HepG2 (cell line): ENCODE data around the gene ZNF839. TPM values are rescaled to one million over a fixed set of nuclear protein-coding genes. Genes with fewer than 3 reads are reported as not detected.

Experiments used
- ATAC-seq: fragments of 200-7000 bp; cut with Tn5 transposase; 3 replicates; pipeline ENCODE4 v1.9.1; 2020; ENCODE audit warnings: mild to moderate bottlenecking, moderate library complexity
- BruUV-seq: library from RNA; stranded (reverse); fragments of 400-500 nt; replicated peaks from 2 replicates; lab custom pipeline; 2021; lab: Mats Ljungman, UMichigan
- CTCF ChIA-PET: fragments of 300-600 bp; formaldehyde crosslinking; extraction: SDS; loops from one replicate; lab custom pipeline; 2021; ENCODE audit warnings: low total read pairs, inconsistent platforms, low intra/inter-chr PET ratio; lab: Yijun Ruan, JAX
- POLR2A ChIA-PET: fragments of 350-600 bp; sonication (Branson Sonifier 250); formaldehyde crosslinking; loops from one replicate; lab custom pipeline; 2020; ENCODE audit warnings: antibody characterized with exemption, inconsistent platforms; lab: Yijun Ruan, JAX
- DNase-seq: peaks from one replicate; pipeline ENCODE4 v3.0.0-alpha.2; 2015; ENCODE audit warnings: low spot score
- FAIRE-seq: peaks from 3 replicates; lab custom pipeline; 2011; peaks lifted over from hg19 to GRCh38; lab: Jason Lieb, UNC
- H2AFZ ChIP-seq: one replicate; pipeline ENCODE4 v1.6.1; 2011; ENCODE audit warnings: low read length, inconsistent platforms
- H3K27ac ChIP-seq: fragments of 300-600 bp; 3 replicates; pipeline ENCODE4 v1.8.0; 2011; ENCODE audit warnings: mixed run types, mild to moderate bottlenecking, mixed read lengths, low read length, inconsistent platforms; ENCODE audit not compliant: insufficient read depth; ENCODE audit errors: extremely low read length
- H3K27me3 ChIP-seq, 2 experiments: fragments of 200-600 bp in 1 of 2; 2 replicates in 1 of 2; 3 replicates in 1 of 2; pipeline versions ENCODE4 v1.6.0 to v1.8.0; 2011; ENCODE audit warnings: low read length in 2 of 2, mild to moderate bottlenecking in 2 of 2, moderate library complexity in 2 of 2, inconsistent platforms in 1 of 2; ENCODE audit not compliant: insufficient read depth in 2 of 2, control insufficient read depth in 1 of 2
- H3K36me3 ChIP-seq, 2 experiments: fragments of 200-600 bp in 1 of 2; replicated peaks in 1 of 2; 2 replicates in 1 of 2; 3 replicates in 1 of 2; pipeline versions ENCODE4 v1.5.1 to v1.8.0; 2011; ENCODE audit warnings: low read length in 2 of 2, inconsistent platforms in 1 of 2; ENCODE audit not compliant: insufficient read depth in 2 of 2, control insufficient read depth in 1 of 2
- H3K4me1 ChIP-seq: 2 replicates; pipeline ENCODE4 v1.5.1; 2012; ENCODE audit warnings: low read length, inconsistent platforms; ENCODE audit not compliant: insufficient read depth
- H3K4me2 ChIP-seq: 2 replicates; pipeline ENCODE4 v1.6.0; 2011; ENCODE audit warnings: low read depth, low read length, inconsistent platforms
- H3K4me3 ChIP-seq, 3 experiments: fragments of 200-600 bp in 1 of 3; sonication (generic), shearing (Covaris generic) in 1 of 3; replicated peaks in 1 of 3; 2 replicates each; pipeline ENCODE4 v1.5.1; 2011 to 2016; ENCODE audit warnings: low read length in 3 of 3, inconsistent platforms in 2 of 3, low read depth in 2 of 3, mild to moderate bottlenecking in 2 of 3, control low read depth in 1 of 3, mixed read lengths in 1 of 3; ENCODE audit not compliant: insufficient read depth in 1 of 3
- H3K79me2 ChIP-seq: one replicate; pipeline ENCODE4 v1.6.1; 2011; ENCODE audit warnings: low read length, inconsistent platforms; ENCODE audit not compliant: insufficient read depth
- H3K9ac ChIP-seq: 2 replicates; pipeline ENCODE4 v1.6.0; 2011; ENCODE audit warnings: mild to moderate bottlenecking, low read depth, low read length, inconsistent platforms; ENCODE audit not compliant: insufficient read depth
- H3K9me3 ChIP-seq: 2 replicates; pipeline ENCODE4 v1.5.1; 2012; ENCODE audit warnings: mild to moderate bottlenecking, low read length
- H4K20me1 ChIP-seq: 2 replicates; pipeline ENCODE4 v1.6.0; 2011; ENCODE audit warnings: inconsistent platforms, mild to moderate bottlenecking, low read length, moderate library complexity; ENCODE audit not compliant: insufficient read depth
- CHD2 ChIP-seq: IDR thresholded peaks from 2 replicates; pipeline ENCODE4 v1.6.1; 2011; ENCODE audit warnings: low read depth, low read length, improper control_type of control experiment
- KLF15 ChIP-seq: sonication (generic); formaldehyde crosslinking; IDR thresholded peaks from 2 replicates; pipeline ENCODE4 v1.8.1; 2023; ENCODE audit warnings: borderline replicate concordance, mild to moderate bottlenecking, inconsistent platforms, missing genetic modification reagents, mixed read lengths
- NFYC ChIP-seq: IDR thresholded peaks from 2 replicates; pipeline ENCODE4 v1.6.1; 2016; ENCODE audit warnings: missing genetic modification reagents, missing compliant biosample characterization
- TOPORS ChIP-seq: sonication (generic); formaldehyde crosslinking; IDR thresholded peaks from 2 replicates; pipeline ENCODE4 v1.8.0; 2023; ENCODE audit warnings: mild to moderate bottlenecking, missing genetic modification reagents
- TSC22D2 ChIP-seq: sonication (generic); formaldehyde crosslinking; IDR thresholded peaks from 2 replicates; pipeline ENCODE4 v1.5.1; 2020; ENCODE audit warnings: missing genetic modification reagents, mild to moderate bottlenecking, borderline replicate concordance
- ZNF232 ChIP-seq: sonication (generic); formaldehyde crosslinking; IDR thresholded peaks from 2 replicates; pipeline ENCODE4 v1.4.0; 2020; ENCODE audit warnings: missing genetic modification reagents, borderline replicate concordance
- ZNF274 ChIP-seq: sonication (generic); formaldehyde crosslinking; IDR thresholded peaks from 2 replicates; pipeline ENCODE4 v1.5.1; 2020; ENCODE audit warnings: mild to moderate bottlenecking, missing genetic modification reagents
- ZNF34 ChIP-seq: sonication (generic); formaldehyde crosslinking; IDR thresholded peaks from 2 replicates; pipeline ENCODE4 v1.4.0; 2020; ENCODE audit warnings: mild to moderate bottlenecking, missing genetic modification reagents, borderline replicate concordance
- ZNF549 ChIP-seq: sonication (generic); formaldehyde crosslinking; IDR thresholded peaks from 2 replicates; pipeline ENCODE4 v1.5.0; 2020; ENCODE audit warnings: missing genetic modification reagents
- ZNF674 ChIP-seq: sonication (generic); formaldehyde crosslinking; IDR thresholded peaks from 2 replicates; pipeline ENCODE4 v1.5.0; 2020; ENCODE audit warnings: low read depth, mild to moderate bottlenecking, missing genetic modification reagents
- ZNF777 ChIP-seq: sonication (generic); formaldehyde crosslinking; IDR thresholded peaks from 2 replicates; pipeline ENCODE4 v1.4.0; 2020; ENCODE audit warnings: missing genetic modification reagents
- WGBS: methylation state at CpG from one replicate; pipeline ENCODE4 v1.1.6; 2017; ENCODE audit warnings: low lambda C conversion rate; 5-methylcytosine and 5-hydroxymethylcytosine counted together
- in situ Hi-C: cut with HindIII; loops from 2 replicates; pipeline ENCODE4 v1.10.0; 2017; ENCODE audit warnings: low pct_unique_long_range_greater_than_20kb; ENCODE audit not compliant: extremely low pct_ligation_motif_present
- intact Hi-C: fragments of 100-400 bp; cut with micrococcal nuclease; formaldehyde crosslinking; loops from one replicate; pipeline ENCODE4 v1.10.0; 2022; ENCODE audit not compliant: unreplicated experiment
- polyA plus RNA-seq, 8 experiments: library from polyadenylated mRNA; depleted of rRNA in 3 of 8; stranded (reverse) in 7 of 8; unstranded in 1 of 8; fragments of >200 nt; fragmentation: Illumina TruSeq in 4 of 8; extraction: Trizol in 4 of 8; gene quantifications; 2 replicates each; pipeline versions ENCODE4 v1.2.1 to v1.2.3, GENCODE V29; 2011 to 2016; ENCODE audit warnings: low read depth in 4 of 8, missing spikeins in 1 of 8, mixed read lengths in 1 of 8; ENCODE audit not compliant: insufficient read depth in 1 of 8
- total RNA-seq, 5 experiments: library from RNA; depleted of rRNA; stranded (reverse); fragments of >200 nt; fragmentation: Illumina TruSeq; extraction: Trizol; gene quantifications; 2 replicates each; pipeline ENCODE4 v1.2.3, GENCODE V29; 2016; ENCODE audit warnings: low read depth in 1 of 5
- TF ChIP-seq, protein P1 (sequence below): sonication (generic); formaldehyde crosslinking; IDR thresholded peaks from 2 replicates; pipeline ENCODE4 v1.5.1; 2020; ENCODE audit warnings: missing genetic modification reagents, mild to moderate bottlenecking, borderline replicate concordance
- TF ChIP-seq, protein P2 (sequence below): sonication (generic); formaldehyde crosslinking; IDR thresholded peaks from 2 replicates; pipeline ENCODE4 v1.4.0; 2020; ENCODE audit warnings: missing genetic modification reagents
- TF ChIP-seq, protein P3 (sequence below): IDR thresholded peaks from 2 replicates; pipeline ENCODE4 v1.6.1; 2012; ENCODE audit warnings: low read depth, low read length, improper control_type of control experiment

Gene ZNF839
- total and polyA plus RNA-seq, 2 of the 13 experiments (the other 11 are each of a cell fraction or from before 2014, with no cell fraction given) = 11.1 to 12.8 TPM

DNA sequence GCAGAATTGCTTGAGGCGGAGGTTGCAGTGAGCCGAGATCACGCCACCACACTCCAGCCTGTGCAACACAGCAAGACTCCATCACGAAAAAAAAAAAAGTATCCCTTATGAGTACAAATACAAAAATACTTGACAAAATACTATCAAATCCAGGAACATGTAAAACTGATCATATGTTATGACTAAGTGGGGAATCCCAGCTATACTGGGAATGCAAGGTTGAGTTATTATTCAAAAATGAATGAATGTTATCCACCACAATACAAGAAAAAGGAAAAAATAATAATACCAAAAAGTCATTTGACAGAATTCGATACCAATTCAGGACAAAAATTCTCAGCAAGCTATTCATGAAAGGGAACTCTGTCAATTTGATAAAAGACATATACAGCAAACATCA lies 47.2 kb upstream of the ZNF839 start:
- Histone ChIP-seq H4K20me1 (no peaks in the 10 kb centered on the region), H3K9ac (no peak overlapping the region), H3K9me3 (no peaks in the 10 kb centered on the region), H3K4me1 (no peaks in the 10 kb centered on the region), H2AFZ (no peak overlapping the region), H3K36me3 (no peaks in the 10 kb centered on the region), H3K4me3 (no peak overlapping the region), H3K27ac (no peak overlapping the region), H3K79me2 (no peaks in the 10 kb centered on the region), H3K27me3 (no peaks in the 10 kb centered on the region), H3K4me2 (no peak overlapping the region)
- BruUV-seq = no TSS peak
- DNase-seq (no peak), FAIRE-seq (no peak), ATAC-seq (no peak)
- in situ Hi-C loops (no loop called here), intact Hi-C loops (no loop called here)
- WGBS = 95% methylated on average over 5 of the region's 5 CpGs
- ChIA-PET CTCF (no interaction called here), POLR2A (no interaction called here)
- TF ChIP-seq NFYC (CRISPR knock-in tag) (no peak), ZNF274 (CRISPR knock-in tag) (no peak), ZNF232 (CRISPR knock-in tag) (no peak), TOPORS (CRISPR knock-in tag) (no peak), ZNF777 (CRISPR knock-in tag) (no peak), KLF15 (CRISPR knock-in tag) (no peak), ZNF34 (CRISPR knock-in tag) (no peak), ZNF549 (CRISPR knock-in tag) (no peak), CHD2 (no peak), ZNF674 (CRISPR knock-in tag) (no peak), TSC22D2 (no peak)
- TF ChIP-seq, protein P1, sequence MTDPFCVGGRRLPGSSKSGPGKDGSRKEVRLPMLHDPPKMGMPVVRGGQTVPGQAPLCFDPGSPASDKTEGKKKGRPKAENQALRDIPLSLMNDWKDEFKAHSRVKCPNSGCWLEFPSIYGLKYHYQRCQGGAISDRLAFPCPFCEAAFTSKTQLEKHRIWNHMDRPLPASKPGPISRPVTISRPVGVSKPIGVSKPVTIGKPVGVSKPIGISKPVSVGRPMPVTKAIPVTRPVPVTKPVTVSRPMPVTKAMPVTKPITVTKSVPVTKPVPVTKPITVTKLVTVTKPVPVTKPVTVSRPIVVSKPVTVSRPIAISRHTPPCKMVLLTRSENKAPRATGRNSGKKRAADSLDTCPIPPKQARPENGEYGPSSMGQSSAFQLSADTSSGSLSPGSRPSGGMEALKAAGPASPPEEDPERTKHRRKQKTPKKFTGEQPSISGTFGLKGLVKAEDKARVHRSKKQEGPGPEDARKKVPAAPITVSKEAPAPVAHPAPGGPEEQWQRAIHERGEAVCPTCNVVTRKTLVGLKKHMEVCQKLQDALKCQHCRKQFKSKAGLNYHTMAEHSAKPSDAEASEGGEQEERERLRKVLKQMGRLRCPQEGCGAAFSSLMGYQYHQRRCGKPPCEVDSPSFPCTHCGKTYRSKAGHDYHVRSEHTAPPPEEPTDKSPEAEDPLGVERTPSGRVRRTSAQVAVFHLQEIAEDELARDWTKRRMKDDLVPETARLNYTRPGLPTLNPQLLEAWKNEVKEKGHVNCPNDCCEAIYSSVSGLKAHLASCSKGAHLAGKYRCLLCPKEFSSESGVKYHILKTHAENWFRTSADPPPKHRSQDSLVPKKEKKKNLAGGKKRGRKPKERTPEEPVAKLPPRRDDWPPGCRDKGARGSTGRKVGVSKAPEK (CRISPR knock-in tag) = no peak
- TF ChIP-seq, protein P2, sequence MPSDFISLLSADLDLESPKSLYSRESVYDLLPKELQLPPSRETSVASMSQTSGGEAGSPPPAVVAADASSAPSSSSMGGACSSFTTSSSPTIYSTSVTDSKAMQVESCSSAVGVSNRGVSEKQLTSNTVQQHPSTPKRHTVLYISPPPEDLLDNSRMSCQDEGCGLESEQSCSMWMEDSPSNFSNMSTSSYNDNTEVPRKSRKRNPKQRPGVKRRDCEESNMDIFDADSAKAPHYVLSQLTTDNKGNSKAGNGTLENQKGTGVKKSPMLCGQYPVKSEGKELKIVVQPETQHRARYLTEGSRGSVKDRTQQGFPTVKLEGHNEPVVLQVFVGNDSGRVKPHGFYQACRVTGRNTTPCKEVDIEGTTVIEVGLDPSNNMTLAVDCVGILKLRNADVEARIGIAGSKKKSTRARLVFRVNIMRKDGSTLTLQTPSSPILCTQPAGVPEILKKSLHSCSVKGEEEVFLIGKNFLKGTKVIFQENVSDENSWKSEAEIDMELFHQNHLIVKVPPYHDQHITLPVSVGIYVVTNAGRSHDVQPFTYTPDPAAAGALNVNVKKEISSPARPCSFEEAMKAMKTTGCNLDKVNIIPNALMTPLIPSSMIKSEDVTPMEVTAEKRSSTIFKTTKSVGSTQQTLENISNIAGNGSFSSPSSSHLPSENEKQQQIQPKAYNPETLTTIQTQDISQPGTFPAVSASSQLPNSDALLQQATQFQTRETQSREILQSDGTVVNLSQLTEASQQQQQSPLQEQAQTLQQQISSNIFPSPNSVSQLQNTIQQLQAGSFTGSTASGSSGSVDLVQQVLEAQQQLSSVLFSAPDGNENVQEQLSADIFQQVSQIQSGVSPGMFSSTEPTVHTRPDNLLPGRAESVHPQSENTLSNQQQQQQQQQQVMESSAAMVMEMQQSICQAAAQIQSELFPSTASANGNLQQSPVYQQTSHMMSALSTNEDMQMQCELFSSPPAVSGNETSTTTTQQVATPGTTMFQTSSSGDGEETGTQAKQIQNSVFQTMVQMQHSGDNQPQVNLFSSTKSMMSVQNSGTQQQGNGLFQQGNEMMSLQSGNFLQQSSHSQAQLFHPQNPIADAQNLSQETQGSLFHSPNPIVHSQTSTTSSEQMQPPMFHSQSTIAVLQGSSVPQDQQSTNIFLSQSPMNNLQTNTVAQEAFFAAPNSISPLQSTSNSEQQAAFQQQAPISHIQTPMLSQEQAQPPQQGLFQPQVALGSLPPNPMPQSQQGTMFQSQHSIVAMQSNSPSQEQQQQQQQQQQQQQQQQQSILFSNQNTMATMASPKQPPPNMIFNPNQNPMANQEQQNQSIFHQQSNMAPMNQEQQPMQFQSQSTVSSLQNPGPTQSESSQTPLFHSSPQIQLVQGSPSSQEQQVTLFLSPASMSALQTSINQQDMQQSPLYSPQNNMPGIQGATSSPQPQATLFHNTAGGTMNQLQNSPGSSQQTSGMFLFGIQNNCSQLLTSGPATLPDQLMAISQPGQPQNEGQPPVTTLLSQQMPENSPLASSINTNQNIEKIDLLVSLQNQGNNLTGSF (CRISPR knock-in tag) = no peak
- TF ChIP-seq, protein P3, sequence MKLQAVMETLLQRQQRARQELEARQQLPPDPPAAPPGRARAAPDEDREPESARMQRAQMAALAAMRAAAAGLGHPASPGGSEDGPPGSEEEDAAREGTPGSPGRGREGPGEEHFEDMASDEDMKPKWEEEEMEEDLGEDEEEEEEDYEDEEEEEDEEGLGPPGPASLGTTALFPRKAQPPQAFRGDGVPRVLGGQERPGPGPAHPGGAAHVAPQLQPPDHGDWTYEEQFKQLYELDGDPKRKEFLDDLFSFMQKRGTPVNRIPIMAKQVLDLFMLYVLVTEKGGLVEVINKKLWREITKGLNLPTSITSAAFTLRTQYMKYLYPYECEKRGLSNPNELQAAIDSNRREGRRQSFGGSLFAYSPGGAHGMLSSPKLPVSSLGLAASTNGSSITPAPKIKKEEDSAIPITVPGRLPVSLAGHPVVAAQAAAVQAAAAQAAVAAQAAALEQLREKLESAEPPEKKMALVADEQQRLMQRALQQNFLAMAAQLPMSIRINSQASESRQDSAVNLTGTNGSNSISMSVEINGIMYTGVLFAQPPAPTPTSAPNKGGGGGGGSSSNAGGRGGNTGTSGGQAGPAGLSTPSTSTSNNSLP = no peak
